Gastrocnemius medialis (tissue), 4 donors: ENCODE measurements around the gene SLC12A3. TPM values are rescaled to one million over a fixed set of nuclear protein-coding genes. Genes with fewer than 3 reads are reported as not detected.
"Not testable (repeated sequence)": the region's sequence is repeated elsewhere in the genome, so short reads cannot be mapped to it uniquely, and the experiment has no call there.

Experiments used
- ATAC-seq, 2 donors: fragments of 150-250 bp; one replicate each; pipeline ENCODE4 v1.9.1; 2016
- DNase-seq, 2 donors: peaks; one replicate each; pipeline ENCODE4 v3.0.0-alpha.2; 2019
- H3K27ac ChIP-seq, 4 donors: fragments of 200-600 bp; sonication (generic); 1 replicate in 1 of 4; 2 replicates in 3 of 4; pipeline ENCODE4 v1.5.1; 2016 to 2018; ENCODE audit warnings: mild to moderate bottlenecking in 2 of 4, moderate library complexity in 1 of 4
- H3K27me3 ChIP-seq, 3 donors: fragments of 200-600 bp; sonication (generic) in 2 of 3; 1 replicate in 1 of 3; 2 replicates in 2 of 3; pipeline versions ENCODE4 v1.5.1 to v1.6.0; 2016 to 2019; ENCODE audit warnings: mild to moderate bottlenecking in 1 of 3, moderate library complexity in 1 of 3
- H3K36me3 ChIP-seq, 2 donors: fragments of 200-600 bp; sonication (generic) in 1 of 2; one replicate each; pipeline ENCODE4 v1.5.1; 2017 to 2018
- H3K4me1 ChIP-seq, 2 donors: fragments of 200-600 bp; sonication (generic) in 1 of 2; one replicate each; pipeline ENCODE4 v1.5.1; 2016 to 2017; ENCODE audit warnings: mild to moderate bottlenecking in 2 of 2
- H3K4me3 ChIP-seq, 4 donors: fragments of 200-600 bp; sonication (generic) in 3 of 4; 1 replicate in 1 of 4; 2 replicates in 3 of 4; pipeline ENCODE4 v1.5.1; 2016 to 2019; ENCODE audit warnings: mild to moderate bottlenecking in 2 of 4
- H3K9me3 ChIP-seq, 3 donors: fragments of 200-600 bp; sonication (generic) in 2 of 3; 1 replicate in 1 of 3; 2 replicates in 2 of 3; pipeline ENCODE4 v1.5.1; 2016 to 2019
- CTCF ChIP-seq, 5 experiments: fragments of 450-650 bp in 3 of 5; fragments of 200-600 bp in 2 of 5; sonication (generic) in 2 of 5; IDR thresholded peaks in 4 of 5; conservative IDR thresholded peaks in 1 of 5; 1 replicate in 4 of 5; 2 replicates in 1 of 5; pipeline ENCODE4 v1.5.1; 2016 to 2019; ENCODE audit warnings: antibody characterized with exemption in 5 of 5, mild to moderate bottlenecking in 3 of 5, moderate library complexity in 3 of 5
- POLR2A ChIP-seq, 2 donors: fragments of 450-650 bp; IDR thresholded peaks; one replicate each; pipeline ENCODE4 v1.6.1; 2017; ENCODE audit warnings: antibody characterized with exemption in 2 of 2, mild to moderate bottlenecking in 2 of 2, moderate library complexity in 2 of 2
- in situ Hi-C, 4 donors: fragments of 200-750 bp; cut with MboI; loops; one replicate each; pipeline versions ENCODE4 v1.15.0 to v1.8.0; 2017; ENCODE audit warnings: low sequenced_read_pairs in 4 of 4
- intact Hi-C: fragments of 100-400 bp; cut with DNase I; formaldehyde crosslinking; loops from one replicate; pipeline ENCODE4 v1.15.1; 2023; ENCODE audit warnings: low total_unique reads
- total RNA-seq, 4 donors: library from RNA; depleted of rRNA; stranded (reverse); fragments of >200 nt; gene quantifications; one replicate each; pipeline versions ENCODE4 v1.1.0 to v1.2.3, GENCODE V29; 2016

Gene SLC12A3
- total RNA-seq, 4 donors from 2014 or later, result not detected

GRCh38 chr16:56933828-56934598 is 69.0 kb downstream of the SLC12A3 start:
- H3K27ac ChIP-seq, result peak overlapping the region; percentile 96 to 100 (median 98)
- H3K4me3 ChIP-seq, result peak overlapping the region; percentile 84 to 99 (median 93)
- ATAC-seq (no peak), DNase-seq (no peak)
- in situ Hi-C loops (no loop called here), intact Hi-C loops (loop anchor here (2.0 to 10.0 kb wide), 6 partner anchors 53 to 419 kb away; partner anchors contain the start of genes MT1X, NLRC5 and SLC12A3)
- no peaks in the 10 kb centered on the region for H3K27me3 ChIP-seq
- no peaks in the 10 kb centered on the region for H3K9me3 ChIP-seq
- peaks cover 2 to 39% of the 10 kb centered on the region in 2 donors for H3K36me3 ChIP-seq
- TF ChIP-seq CTCF (IDR thresholded peaks at IDR 0.05 in 4 of 5, conservative IDR thresholded peaks at IDR 0.05 in 1 of 5) (no peak), POLR2A (IDR thresholded peaks at IDR 0.05) (no peak)
- peaks cover 30 to 38% of the 10 kb centered on the region in 2 donors for H3K4me1 ChIP-seq

- intact Hi-C loops, result loop anchor here (5.0 to 10.0 kb wide), 5 partner anchors 53 to 420 kb away; partner anchors contain the start of genes MT1X, NLRC5 and SLC12A3
- Histone ChIP-seq H3K36me3 (peaks cover 2 to 46% of the 10 kb centered on the region in 2 donors), H3K4me1 (peaks cover 30 to 38% of the 10 kb centered on the region in 2 donors), H3K27ac (peak overlapping the region; percentile 96 to 100 (median 98)), H3K4me3 (peak overlapping the region; percentile 84 to 99 (median 93))
- DNase-seq, in situ Hi-C loops, H3K27me3 ChIP-seq, H3K9me3 ChIP-seq, ATAC-seq: not testable (repeated sequence)
Observed at GRCh38 chr16:56934599-56935145, 69.7 kb downstream of the SLC12A3 start.

GRCh38 chr16:56935201-56935600 is 70.2 kb downstream of the SLC12A3 start:
- no peaks in the 10 kb centered on the region for H3K9me3 ChIP-seq
- H3K4me1 ChIP-seq, result peaks cover 30 to 38% of the 10 kb centered on the region in 2 donors
- DNase-seq (no peak), ATAC-seq (no peak)
- peak overlapping the region; percentile 96 to 100 (median 98) for H3K27ac ChIP-seq
- peaks cover 2 to 51% of the 10 kb centered on the region in 2 donors for H3K36me3 ChIP-seq
- intact Hi-C loops (loop anchor here (10.0 kb wide), 1 partner anchor 420 kb away; no protein-coding TSS in a partner anchor), in situ Hi-C loops (no loop called here)
- TF ChIP-seq CTCF (IDR thresholded peaks at IDR 0.05 in 4 of 5, conservative IDR thresholded peaks at IDR 0.05 in 1 of 5) (no peak), POLR2A (IDR thresholded peaks at IDR 0.05) (no peak)
- peak overlapping the region; percentile 5 to 99 (median 51) for H3K4me3 ChIP-seq
- no peaks in the 10 kb centered on the region for H3K27me3 ChIP-seq

- H3K4me1 ChIP-seq, result peaks cover 26 to 30% of the 10 kb centered on the region in 2 donors
- no peak for TF ChIP-seq POLR2A (IDR thresholded peaks at IDR 0.05)
- DNase-seq (no peak), ATAC-seq (no peak)
- H3K36me3 ChIP-seq, result peaks cover 4 to 64% of the 10 kb centered on the region in 2 donors
- no peaks in the 10 kb centered on the region for H3K9me3 ChIP-seq
- no peaks in the 10 kb centered on the region for H3K27me3 ChIP-seq
- H3K27ac ChIP-seq, result no peak overlapping the region
- intact Hi-C loops (loop anchor here (10.0 kb wide), 1 partner anchor 422 kb away; no protein-coding TSS in a partner anchor), in situ Hi-C loops (no loop called here)
- no peak overlapping the region for H3K4me3 ChIP-seq
Observed at GRCh38 chr16:56936491-56936890, 71.5 kb downstream of the SLC12A3 start.

GRCh38 chr16:56936950-56937349 is 71.9 kb downstream of the SLC12A3 start:
- TF ChIP-seq POLR2A (IDR thresholded peaks at IDR 0.05) (no peak), CTCF (IDR thresholded peaks at IDR 0.05 in 4 of 5, conservative IDR thresholded peaks at IDR 0.05 in 1 of 5) (no peak)
- H3K9me3 ChIP-seq, result no peaks in the 10 kb centered on the region
- DNase-seq (no peak), ATAC-seq (no peak)
- H3K27me3 ChIP-seq, result no peaks in the 10 kb centered on the region
- H3K4me1 ChIP-seq, result peaks cover 24 to 30% of the 10 kb centered on the region in 2 donors
- in situ Hi-C loops (no loop called here), intact Hi-C loops (loop anchor here (10.0 kb wide), 1 partner anchor 422 kb away; no protein-coding TSS in a partner anchor)
- peaks cover 4 to 69% of the 10 kb centered on the region in 2 donors for H3K36me3 ChIP-seq
- no peak overlapping the region for H3K27ac ChIP-seq
- no peak overlapping the region for H3K4me3 ChIP-seq
